GM12801 (cell line): ENCODE results near the gene PRKAR2A.

Experiments
- TF ChIP-seq, protein P1 (sequence below): IDR thresholded peaks from one replicate; pipeline ENCODE4 v1.5.1; 2011; ENCODE audit warnings: control low read depth; ENCODE audit not compliant: insufficient read length; ENCODE audit errors: extremely low read depth

Gene PRKAR2A

DNA sequence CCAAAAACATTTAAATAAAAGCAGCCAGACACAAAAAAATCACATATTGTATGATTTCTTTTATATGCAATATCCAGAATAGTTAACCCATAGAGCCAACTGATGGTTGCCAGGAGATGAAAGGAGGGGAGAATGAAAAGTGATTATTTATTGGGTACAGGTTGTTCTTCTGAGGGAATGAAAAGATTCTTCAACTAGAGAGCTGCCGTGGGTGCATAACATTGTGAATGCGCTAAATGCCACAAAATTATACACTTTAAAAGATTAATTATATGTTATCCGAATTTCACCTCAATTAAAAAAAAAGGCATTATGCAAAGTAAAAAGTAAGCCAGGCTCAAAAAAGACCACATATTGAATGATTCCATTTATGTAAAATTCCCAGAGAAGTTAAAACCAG is 36.1 kb downstream of the PRKAR2A start:
- TF ChIP-seq, protein P1, sequence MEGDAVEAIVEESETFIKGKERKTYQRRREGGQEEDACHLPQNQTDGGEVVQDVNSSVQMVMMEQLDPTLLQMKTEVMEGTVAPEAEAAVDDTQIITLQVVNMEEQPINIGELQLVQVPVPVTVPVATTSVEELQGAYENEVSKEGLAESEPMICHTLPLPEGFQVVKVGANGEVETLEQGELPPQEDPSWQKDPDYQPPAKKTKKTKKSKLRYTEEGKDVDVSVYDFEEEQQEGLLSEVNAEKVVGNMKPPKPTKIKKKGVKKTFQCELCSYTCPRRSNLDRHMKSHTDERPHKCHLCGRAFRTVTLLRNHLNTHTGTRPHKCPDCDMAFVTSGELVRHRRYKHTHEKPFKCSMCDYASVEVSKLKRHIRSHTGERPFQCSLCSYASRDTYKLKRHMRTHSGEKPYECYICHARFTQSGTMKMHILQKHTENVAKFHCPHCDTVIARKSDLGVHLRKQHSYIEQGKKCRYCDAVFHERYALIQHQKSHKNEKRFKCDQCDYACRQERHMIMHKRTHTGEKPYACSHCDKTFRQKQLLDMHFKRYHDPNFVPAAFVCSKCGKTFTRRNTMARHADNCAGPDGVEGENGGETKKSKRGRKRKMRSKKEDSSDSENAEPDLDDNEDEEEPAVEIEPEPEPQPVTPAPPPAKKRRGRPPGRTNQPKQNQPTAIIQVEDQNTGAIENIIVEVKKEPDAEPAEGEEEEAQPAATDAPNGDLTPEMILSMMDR = no peak

DNA sequence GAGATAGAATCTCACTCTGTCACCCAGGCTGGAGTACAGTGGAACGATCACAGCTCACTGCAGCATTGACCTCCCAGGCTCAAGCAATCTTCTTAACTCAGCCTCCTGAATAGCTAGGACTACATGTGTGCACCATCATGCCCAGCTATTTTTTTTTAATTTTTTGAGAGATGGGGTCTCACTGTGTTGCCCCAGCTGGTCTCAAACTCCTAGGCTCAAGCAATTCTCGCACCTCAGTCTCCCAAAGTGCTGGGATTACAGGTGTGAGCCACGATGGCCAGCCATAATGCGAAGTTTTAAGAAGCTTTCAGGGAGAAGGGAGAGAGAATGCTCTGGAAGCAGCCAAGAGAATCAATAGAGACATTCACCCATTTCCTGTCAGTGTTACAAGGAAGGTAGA is 42.7 kb downstream of the PRKAR2A start:
- TF ChIP-seq, protein P1 = no peak

DNA sequence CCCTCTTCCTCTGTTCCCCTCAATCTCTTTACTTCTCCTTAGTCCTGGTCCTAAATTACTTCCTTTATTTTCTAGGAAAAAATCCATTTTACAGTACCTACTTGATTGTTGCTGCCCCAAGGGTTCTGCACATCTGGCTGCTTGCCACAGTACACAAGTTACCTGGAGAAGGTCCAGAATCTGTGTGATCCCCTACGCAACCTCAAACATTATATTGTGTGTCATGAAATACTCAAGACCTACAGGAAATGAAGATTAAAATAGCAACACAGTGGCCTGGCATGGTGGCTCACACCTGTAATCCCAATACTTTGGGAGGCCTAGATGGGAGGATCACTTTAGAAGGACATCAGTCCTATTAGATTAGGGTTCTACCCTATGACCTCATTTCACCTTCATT is 48.7 kb downstream of the PRKAR2A start:
- TF ChIP-seq, protein P1 = no peak

DNA sequence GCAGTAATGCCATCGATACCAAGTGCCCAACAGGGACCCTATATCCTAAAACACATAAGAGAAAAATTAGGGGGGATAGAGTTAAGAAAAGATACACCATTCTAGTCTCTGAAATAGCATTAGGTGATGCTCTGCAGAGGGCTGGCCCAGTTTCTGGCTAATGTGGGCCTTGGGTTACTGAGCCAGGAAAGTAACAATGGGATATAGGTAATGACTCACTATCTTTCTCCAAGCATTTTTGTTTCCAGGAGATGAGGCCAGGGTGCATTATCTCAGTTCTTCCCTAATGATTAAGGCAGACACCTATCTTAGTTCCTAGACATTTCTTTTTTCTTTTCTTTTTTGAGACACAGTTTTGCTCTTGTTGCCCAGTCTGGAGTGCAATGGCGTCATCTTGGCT is 50.0 kb downstream of the PRKAR2A start:
- TF ChIP-seq, protein P1 = no peak

- TF ChIP-seq, protein P1 = no peak
These were observed 51.5 kb downstream of the PRKAR2A start for GRCh38 chr3:48795997-48796732.

- TF ChIP-seq, protein P1 = no peak
These were observed 58.0 kb downstream of the PRKAR2A start for GRCh38 chr3:48789665-48790064.

DNA sequence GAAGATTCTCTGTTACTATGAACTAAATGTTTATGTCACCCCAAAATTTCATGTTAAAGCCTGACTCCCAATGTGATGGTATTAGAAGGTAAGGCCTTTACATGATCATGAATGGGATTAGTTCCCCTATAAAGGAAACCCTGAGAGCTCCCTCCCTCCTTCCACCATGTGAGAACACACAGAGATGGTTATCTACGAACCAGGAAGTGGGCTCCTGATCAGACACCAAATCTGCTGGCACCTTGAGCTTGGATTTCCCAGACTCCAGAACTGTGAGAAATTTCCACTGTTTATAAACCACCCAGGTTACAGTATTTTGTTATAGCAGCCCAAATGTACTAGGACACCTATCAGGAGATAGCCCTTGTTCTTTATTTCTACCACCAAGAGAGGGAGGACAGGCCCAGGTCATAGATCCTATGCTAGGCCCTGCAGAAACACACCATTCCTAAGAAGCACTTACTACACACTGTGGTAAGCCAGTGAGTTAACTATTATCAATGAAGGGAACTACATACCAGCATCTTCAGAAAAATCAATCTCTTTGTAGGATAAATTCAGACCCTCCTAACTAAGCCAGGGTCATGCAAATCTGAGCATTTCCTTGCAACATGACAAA is 59.0 kb downstream of the PRKAR2A start:
- TF ChIP-seq, protein P1 = no peak
